Duodenal mucosa (tissue), 2 donors: Measurements from ENCODE around the gene ZNF740.

Source experiments
- H3K27ac ChIP-seq: one replicate; pipeline ENCODE4 v1.7.0; 2013; ENCODE audit warnings: low read depth, low read length
- H3K27me3 ChIP-seq, 2 donors: one replicate each; pipeline ENCODE4 v1.7.0; 2013; ENCODE audit warnings: low read length in 2 of 2, control low read depth in 1 of 2; ENCODE audit not compliant: insufficient read depth in 2 of 2, control insufficient read depth in 1 of 2
- H3K36me3 ChIP-seq, 2 donors: one replicate each; pipeline ENCODE4 v1.7.0; 2013; ENCODE audit warnings: low read length in 2 of 2, control low read depth in 1 of 2; ENCODE audit not compliant: insufficient read depth in 2 of 2, control insufficient read depth in 1 of 2
- H3K4me1 ChIP-seq, 2 donors: one replicate each; pipeline ENCODE4 v1.7.0; 2013; ENCODE audit warnings: low read length in 2 of 2, control low read depth in 1 of 2; ENCODE audit not compliant: insufficient read depth in 2 of 2, control insufficient read depth in 1 of 2
- H3K4me3 ChIP-seq, 2 donors: one replicate each; pipeline ENCODE4 v1.7.0; 2013; ENCODE audit warnings: low read length in 2 of 2, low read depth in 1 of 2
- H3K9ac ChIP-seq, 2 donors: one replicate each; pipeline ENCODE4 v1.7.0; 2013; ENCODE audit warnings: low read length in 2 of 2, low read depth in 1 of 2
- H3K9me3 ChIP-seq, 2 donors: one replicate each; pipeline ENCODE4 v1.7.0; 2013; ENCODE audit warnings: low read length in 2 of 2, control low read depth in 1 of 2; ENCODE audit not compliant: control insufficient read depth in 1 of 2

Gene ZNF740, protein sequence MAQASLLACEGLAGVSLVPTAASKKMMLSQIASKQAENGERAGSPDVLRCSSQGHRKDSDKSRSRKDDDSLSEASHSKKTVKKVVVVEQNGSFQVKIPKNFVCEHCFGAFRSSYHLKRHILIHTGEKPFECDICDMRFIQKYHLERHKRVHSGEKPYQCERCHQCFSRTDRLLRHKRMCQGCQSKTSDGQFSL

DNA sequence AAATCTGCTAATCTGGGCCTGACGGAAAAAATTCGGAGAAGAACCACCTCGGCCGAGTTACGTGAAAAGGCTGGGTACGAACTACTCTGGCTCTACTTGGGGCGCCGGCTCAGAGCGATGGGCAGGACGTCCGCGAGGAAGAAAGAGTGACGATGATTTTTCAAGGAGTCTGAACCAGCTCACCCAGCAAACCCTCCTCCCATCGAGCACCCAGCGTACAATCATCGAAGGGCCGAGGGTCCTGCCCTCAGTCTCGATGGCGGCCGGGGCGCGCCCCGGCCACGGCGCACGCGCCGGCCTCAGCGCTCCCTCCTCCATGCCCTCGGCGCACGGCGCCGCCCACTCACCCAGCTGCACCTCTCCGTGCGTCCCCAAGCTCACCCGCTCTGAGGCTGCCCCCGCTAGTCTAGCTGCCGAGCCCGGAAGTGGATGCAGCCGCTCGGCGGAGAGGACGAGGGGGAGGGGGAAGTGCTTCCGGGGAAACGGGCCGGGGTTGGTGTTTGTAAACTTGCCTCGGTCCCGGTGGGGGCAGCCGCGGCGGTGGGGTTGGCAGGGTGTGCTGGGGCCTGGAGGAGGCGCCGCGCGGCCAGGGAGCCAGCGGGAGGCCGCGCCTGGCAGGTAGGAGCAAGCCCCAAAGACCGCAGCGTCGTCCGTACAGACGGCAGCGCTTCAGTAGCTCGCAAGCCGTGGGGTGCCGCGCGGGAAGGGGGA, at the start of gene ZNF740, which contains the start of gene CSAD:
ZNF740 (plus strand) TSS at position 503 of the 711 bp plus-strand sequence. CDS start 1,262 bp downstream, outside the sequence.
CSAD (minus strand) TSS at position 706 of the 711 bp plus-strand sequence. CDS start 7,455 bp downstream, outside the sequence.
- Histone ChIP-seq H3K27ac (peak within 1 kb of the TSS; percentile 94), H3K27me3 (no peaks in the 10 kb centered on the region), H3K36me3 (peaks cover 23 to 29% of the 10 kb centered on the region in 2 donors), H3K4me3 (peak within 1 kb of the TSS; percentile 86 to 92), H3K9me3 (no peaks in the 10 kb centered on the region), H3K9ac (peak within 1 kb of the TSS; percentile 85 to 93), H3K4me1 (peaks cover 28 to 42% of the 10 kb centered on the region in 2 donors)

DNA sequence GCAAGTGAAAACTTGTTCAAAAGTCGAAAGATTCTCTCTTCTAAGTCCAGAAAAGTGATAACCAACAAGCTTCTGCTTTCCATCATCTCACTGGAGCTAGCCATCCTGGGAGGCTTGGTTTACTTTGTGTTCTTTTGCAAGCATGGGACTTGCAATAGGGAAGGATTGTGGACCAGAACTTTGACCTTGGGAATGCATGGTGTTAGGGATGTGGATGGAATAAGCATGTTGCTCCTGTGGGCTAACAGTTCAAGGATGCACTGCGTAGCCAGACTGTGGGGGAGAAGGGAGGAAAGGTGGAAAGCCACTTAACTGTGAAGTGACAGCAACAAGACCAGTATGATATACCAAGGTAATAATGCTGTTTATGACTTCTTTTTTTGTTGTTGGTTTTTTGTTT, 48.7 kb upstream of the ZNF740 start:
- Histone ChIP-seq H3K4me1 (no peaks in the 10 kb centered on the region), H3K4me3 (no peak overlapping the region), H3K9me3 (no peaks in the 10 kb centered on the region), H3K27ac (no peak overlapping the region), H3K27me3 (peaks cover 0 to 5% of the 10 kb centered on the region in 2 donors), H3K36me3 (no peaks in the 10 kb centered on the region), H3K9ac (no peak overlapping the region)

DNA sequence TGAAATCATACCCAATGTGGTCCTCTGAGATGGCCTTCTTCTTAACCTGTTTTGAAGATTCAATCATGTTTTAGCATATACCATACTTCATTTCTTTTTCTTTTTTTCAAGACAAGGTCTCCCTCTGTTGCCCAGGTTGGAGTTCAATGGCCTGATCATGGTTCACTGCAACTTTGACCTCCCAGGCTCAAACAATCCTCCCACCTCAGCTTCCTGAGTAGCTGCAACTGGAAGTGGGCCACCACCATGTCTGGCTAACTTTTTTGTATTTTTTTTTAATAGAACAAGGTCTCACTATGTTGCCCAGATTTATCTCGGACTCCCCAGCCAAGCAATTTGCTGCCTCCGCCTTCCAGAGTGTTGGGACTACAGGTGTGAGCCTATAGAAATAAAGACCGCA, 46.8 kb upstream of the ZNF740 start:
- Histone ChIP-seq H3K9me3 (no peaks in the 10 kb centered on the region), H3K27me3 (peaks cover 0 to 4% of the 10 kb centered on the region in 2 donors), H3K27ac (no peak overlapping the region), H3K4me3 (no peak overlapping the region), H3K36me3 (no peaks in the 10 kb centered on the region), H3K9ac (no peak overlapping the region), H3K4me1 (no peaks in the 10 kb centered on the region)

DNA sequence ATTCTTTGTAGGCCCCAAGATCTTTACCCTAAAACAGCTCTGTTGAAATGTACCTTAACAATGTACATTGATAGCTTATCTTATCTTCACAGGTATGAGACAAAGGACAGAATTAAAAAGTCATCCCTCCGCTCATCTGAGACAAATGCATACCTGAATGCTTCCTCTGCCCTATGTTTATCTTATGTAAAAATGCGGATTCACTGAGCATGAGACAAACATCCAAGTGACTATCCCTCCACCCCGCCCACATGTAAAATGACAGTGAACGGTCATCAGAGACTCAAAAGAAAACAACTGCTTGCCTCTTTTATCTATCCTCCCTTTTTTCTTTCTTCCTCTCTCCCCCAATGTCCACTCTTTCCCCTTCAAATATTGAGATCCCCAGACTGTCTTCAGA, 37.2 kb upstream of the ZNF740 start:
- Histone ChIP-seq H3K9ac (no peak overlapping the region), H3K27me3 (no peaks in the 10 kb centered on the region), H3K9me3 (no peaks in the 10 kb centered on the region), H3K4me1 (no peaks in the 10 kb centered on the region), H3K36me3 (no peaks in the 10 kb centered on the region), H3K27ac (no peak overlapping the region), H3K4me3 (no peak overlapping the region)

DNA sequence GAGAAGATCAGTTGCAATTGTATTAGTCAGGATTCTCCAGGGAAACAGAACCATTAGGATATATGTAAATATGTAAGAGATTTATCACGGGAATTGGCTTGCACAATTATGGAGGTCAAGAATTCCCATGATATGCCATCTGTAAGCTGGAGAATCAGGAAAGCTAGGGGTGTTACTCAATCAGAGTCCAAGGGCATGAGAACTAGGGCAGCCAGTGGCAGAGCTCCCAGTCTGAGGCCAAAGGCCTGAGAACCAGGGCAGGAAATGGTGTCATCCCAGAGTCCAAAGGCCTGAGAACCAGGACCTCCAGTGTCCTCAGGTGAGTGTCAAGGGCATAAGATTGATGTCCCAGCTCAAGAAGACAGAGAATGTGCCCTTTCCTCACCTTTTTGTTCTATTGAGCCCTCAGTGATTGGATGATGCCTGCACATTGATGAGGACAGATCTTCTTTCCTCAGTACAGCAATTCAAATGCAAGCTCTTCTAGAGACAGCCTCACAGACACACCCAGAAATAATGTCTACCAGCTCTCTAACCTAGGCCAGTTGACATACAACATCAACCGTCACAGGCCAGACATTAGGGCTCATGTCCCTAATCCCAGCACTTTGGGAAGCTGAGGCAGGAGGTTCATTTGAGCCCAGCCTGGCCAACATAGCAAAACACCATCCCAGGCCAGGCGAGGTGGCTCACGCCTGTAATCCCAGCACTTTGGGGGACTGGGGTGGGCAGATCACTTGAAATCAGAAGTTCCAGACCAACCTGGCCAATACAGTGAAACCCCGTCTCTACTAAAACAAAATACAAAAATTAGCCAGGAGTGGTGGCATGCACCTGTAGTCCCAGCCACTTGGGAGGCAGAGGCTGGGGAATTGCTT, 34.9 kb upstream of the ZNF740 start:
- Histone ChIP-seq H3K27me3 (no peaks in the 10 kb centered on the region), H3K36me3 (no peaks in the 10 kb centered on the region), H3K27ac (no peak overlapping the region), H3K4me1 (no peaks in the 10 kb centered on the region), H3K9ac (no peak overlapping the region), H3K9me3 (no peaks in the 10 kb centered on the region), H3K4me3 (no peak overlapping the region)

DNA sequence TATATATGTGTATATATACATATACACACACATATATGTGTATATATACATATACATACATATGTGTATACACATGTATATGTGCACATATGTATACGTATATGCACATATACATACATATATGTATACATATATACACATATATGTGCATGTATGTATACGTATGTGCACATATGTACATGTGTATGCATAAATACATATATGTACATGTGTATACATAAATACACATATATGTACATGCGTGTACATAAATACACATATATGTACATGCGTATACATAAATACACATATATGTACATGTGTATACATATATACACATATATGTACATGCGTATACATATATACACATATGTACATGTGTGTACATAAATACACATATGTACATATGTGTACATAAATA, 33.3 kb upstream of the ZNF740 start:
- Histone ChIP-seq H3K4me3 (no peak overlapping the region), H3K36me3 (no peaks in the 10 kb centered on the region), H3K4me1 (no peaks in the 10 kb centered on the region), H3K9ac (no peak overlapping the region), H3K9me3 (no peaks in the 10 kb centered on the region), H3K27ac (no peak overlapping the region), H3K27me3 (no peaks in the 10 kb centered on the region)

DNA sequence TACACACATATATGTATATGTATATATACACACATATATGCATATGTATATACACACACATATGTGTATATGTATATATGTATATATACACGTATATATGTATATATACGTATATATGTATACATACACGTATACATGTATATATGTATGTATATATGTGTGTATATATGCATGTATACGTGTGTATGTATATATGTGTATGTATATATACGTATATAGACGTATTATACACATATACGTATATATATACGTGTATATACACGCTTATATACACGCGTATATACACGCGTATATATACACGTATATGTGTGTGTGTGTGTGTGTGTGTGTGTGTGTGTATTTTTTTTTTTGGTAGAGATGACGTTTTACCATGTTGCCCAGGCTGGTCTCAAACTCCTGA, 32.9 kb upstream of the ZNF740 start:
- H3K27me3 ChIP-seq = no peaks in the 10 kb centered on the region
- H3K4me3 ChIP-seq = no peak overlapping the region
- H3K36me3 ChIP-seq = no peaks in the 10 kb centered on the region
- no peak overlapping the region for H3K9ac ChIP-seq
- H3K9me3 ChIP-seq = no peaks in the 10 kb centered on the region
- H3K27ac ChIP-seq = no peak overlapping the region
- H3K4me1 ChIP-seq = no peaks in the 10 kb centered on the region

DNA sequence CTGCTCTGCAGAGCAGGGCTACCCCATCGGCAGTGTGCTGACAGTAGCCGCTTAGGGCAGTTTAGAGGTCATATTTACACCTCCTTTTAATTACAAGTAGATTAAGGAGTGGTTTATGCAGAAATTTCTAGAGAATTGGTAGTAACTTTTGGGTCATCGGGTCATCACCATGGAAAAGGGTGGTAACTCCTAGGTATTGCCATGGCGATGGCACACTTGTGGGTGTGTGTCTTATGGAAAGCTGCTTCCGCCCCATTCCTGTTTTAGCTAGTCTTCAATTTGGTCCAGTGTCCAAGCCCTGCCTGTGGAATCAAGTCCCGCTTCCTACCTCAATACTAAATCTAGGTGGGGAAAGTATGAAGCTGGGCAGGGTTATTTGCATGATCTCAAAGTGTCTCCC, 29.5 kb upstream of the ZNF740 start:
- Histone ChIP-seq H3K27ac (no peak overlapping the region), H3K9me3 (no peaks in the 10 kb centered on the region), H3K4me3 (no peak overlapping the region), H3K9ac (no peak overlapping the region), H3K27me3 (no peaks in the 10 kb centered on the region), H3K36me3 (no peaks in the 10 kb centered on the region), H3K4me1 (no peaks in the 10 kb centered on the region)

DNA sequence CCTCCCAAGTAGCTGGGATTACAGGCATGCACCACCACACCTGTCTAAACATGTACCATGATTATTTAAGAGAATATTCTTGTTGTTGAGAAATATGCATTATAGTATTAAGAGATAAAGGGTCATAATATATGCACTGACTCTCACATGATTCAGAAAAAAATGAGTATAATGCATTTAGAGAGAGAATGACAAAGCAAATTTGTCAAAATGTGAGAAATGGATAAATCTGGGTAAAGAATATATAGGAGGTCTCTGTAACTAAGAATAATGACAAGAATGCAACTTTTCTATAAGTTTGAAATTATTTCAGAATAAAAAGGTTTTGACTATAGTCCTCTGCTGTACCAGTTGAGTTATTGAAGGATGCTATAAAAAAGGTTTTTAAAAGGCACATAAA, 28.1 kb upstream of the ZNF740 start:
- Histone ChIP-seq H3K4me3 (no peak overlapping the region), H3K9me3 (no peaks in the 10 kb centered on the region), H3K4me1 (no peaks in the 10 kb centered on the region), H3K27ac (no peak overlapping the region), H3K27me3 (no peaks in the 10 kb centered on the region), H3K36me3 (no peaks in the 10 kb centered on the region), H3K9ac (no peak overlapping the region)
